GM12891 (cell line): ENCODE measurements around the gene ST6GALNAC6.
A peak's percentile ranks its signal among the peaks of the same experiment; 100 is the strongest.

Experiments
- DNase-seq: peaks from one replicate; pipeline ENCODE4 v3.0.0; 2011; ENCODE audit warnings: low spot score; ENCODE audit not compliant: insufficient read length
- FAIRE-seq: peaks from 2 replicates; lab custom pipeline; 2011; peaks lifted over from hg19 to GRCh38; lab: Jason Lieb, UNC
- PAX5 ChIP-seq: IDR thresholded peaks from 2 replicates; pipeline ENCODE4 v1.6.1; 2011; ENCODE audit warnings: low read length, moderate library complexity, mild to moderate bottlenecking; ENCODE audit not compliant: insufficient read depth, severe bottlenecking
- POLR2A ChIP-seq: IDR thresholded peaks from 2 replicates; pipeline ENCODE4 v1.6.1; 2011; ENCODE audit warnings: low read depth, low read length, control low read depth
- POLR2AphosphoS5 ChIP-seq: IDR thresholded peaks from 2 replicates; pipeline ENCODE4 v1.6.1; 2011; ENCODE audit warnings: low read depth, low read length, control low read depth
- POU2F2 ChIP-seq: IDR thresholded peaks from 2 replicates; pipeline ENCODE4 v1.6.1; 2011; ENCODE audit warnings: low read depth, mild to moderate bottlenecking, control low read depth, low read length, moderate library complexity
- SPI1 ChIP-seq: IDR thresholded peaks from 2 replicates; pipeline ENCODE4 v1.6.1; 2011; ENCODE audit warnings: low read depth, low read length, control low read depth
- TAF1 ChIP-seq: IDR thresholded peaks from 2 replicates; pipeline ENCODE4 v1.6.1; 2011; ENCODE audit warnings: low read depth, low read length, control low read depth

The ST6GALNAC6 gene

GRCh38 chr9:127907867-127908659 is 8.7 kb upstream of the ST6GALNAC6 start:
- TF ChIP-seq SPI1 = no peak
- no peak for TF ChIP-seq POLR2A
- FAIRE-seq (no peak), DNase-seq (no peak)

DNA sequence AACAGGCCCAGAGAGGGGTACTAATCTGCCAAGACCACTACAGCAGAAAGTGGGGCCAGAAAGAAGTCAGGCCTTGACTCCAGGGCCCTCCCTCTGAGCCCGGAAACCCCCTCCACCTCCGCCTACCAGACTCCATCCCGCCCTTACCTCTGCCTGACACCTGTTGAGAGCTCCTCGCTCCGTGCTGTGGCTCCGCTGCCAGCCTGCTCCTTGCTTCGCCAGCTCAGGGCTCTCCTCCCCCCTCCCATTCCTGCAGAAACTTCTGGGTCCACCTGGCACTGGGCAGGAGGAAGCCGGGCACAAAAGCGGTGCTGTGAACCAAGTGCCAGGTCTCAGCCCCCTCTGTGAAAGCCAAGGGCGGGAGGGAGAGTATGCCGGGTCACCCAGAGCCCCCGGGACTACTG is 6.4 kb upstream of the ST6GALNAC6 start:
- FAIRE-seq (peak; percentile 92), DNase-seq (no peak)
- TF ChIP-seq POLR2AphosphoS5 = 0 out of 2 replicates have a peak, but pooled peaks have one; percentile 19
- no peak for TF ChIP-seq PAX5

- no peak for FAIRE-seq
- TF ChIP-seq SPI1 (peak; percentile 45; the same call in 1 of the 2 replicates), PAX5 (no peak), POU2F2 (peak; percentile 48; the same call in 1 of the 2 replicates), POLR2AphosphoS5 (no peak)
- DNase-seq = no peak
Measured at GRCh38 chr9:127905004-127905728, 5.8 kb upstream of the ST6GALNAC6 start.

DNA sequence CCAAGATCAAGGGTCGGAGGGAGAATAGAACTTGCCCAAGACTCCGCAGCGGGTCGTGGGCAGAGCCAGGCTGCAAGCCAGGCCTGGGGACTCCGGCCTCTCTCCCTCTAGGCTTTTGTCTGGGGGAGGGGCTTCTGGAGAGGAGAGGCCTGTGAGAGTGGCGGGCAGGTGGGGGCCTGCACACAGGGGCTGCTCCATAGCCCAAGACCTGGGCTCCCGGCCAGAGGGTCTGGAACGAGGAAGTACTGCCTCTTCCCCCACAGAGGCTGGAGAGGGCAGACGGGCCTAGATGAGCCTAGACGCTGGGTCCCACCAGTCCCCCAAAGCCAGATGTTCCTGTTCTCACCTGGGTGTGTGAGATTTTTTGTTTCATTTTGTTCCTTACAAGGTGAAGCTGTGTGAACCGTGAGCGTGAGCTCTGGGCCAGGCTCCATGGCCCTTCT is 5.2 kb upstream of the ST6GALNAC6 start:
- no peak for TF ChIP-seq PAX5
- TF ChIP-seq POLR2A = no peak
- no peak for TF ChIP-seq TAF1
- no peak for TF ChIP-seq POLR2AphosphoS5
- TF ChIP-seq SPI1 = no peak
- no peak for TF ChIP-seq POU2F2
- DNase-seq (no peak), FAIRE-seq (no peak)

- TF ChIP-seq PAX5 (no peak), SPI1 (no peak), POU2F2 (no peak), POLR2AphosphoS5 (peak; percentile 32; the same call in 1 of the 2 replicates), POLR2A (0 out of 2 replicates have a peak, but pooled peaks have one; percentile 24)
- DNase-seq = peak; percentile 42
- peak; percentile 84 for FAIRE-seq
Measured at GRCh38 chr9:127903557-127904475, 4.4 kb upstream of the ST6GALNAC6 start.

DNA sequence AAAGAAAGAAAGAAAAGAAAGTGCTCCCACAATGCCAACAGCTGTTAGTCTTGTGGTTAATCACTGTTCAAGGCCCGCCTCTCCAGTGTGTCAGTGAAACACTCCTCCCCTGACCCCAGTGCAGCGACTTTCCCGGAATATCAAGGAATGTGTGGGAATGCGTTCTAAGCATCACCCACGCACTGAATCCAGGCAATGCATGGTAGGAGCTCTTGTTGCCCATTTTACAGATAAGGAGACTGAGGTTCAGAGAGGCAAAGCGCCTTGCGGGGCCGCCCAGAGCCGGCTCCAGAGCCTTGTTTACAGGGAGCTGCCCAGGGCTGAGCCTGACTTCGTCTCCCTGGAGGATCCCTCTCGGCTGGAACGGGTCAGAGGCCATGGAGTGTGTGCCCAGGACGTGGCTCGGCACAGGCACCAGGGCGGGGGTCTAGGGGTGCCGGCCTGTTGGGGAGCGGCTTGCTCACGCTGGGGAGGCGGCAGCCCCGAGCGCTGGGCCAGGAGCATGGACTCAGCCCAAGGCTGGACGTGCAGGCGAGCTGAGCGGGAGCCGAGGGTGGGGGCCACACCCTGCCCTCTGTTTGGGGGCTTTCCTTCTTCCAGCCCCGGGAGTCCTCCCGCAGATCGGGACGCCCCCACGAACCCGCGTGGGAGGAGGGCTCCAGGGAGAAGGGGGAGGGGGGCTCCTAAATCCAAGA is 823 bp downstream of the ST6GALNAC6 start:
- FAIRE-seq (no peak), DNase-seq (no peak)

GRCh38 chr9:127897193-127897692 is 2.2 kb downstream of the ST6GALNAC6 start:
- FAIRE-seq (no peak), DNase-seq (peak; percentile 65)
- TF ChIP-seq PAX5 = no peak
- TF ChIP-seq TAF1 = no peak
- peak; percentile 22; the same call in 1 of the 2 replicates for TF ChIP-seq SPI1

More for the DNA sequence above, 823 bp downstream of the ST6GALNAC6 start:
- no peak for TF ChIP-seq POU2F2
- TF ChIP-seq TAF1 = no peak
- TF ChIP-seq POLR2AphosphoS5 = no peak
- no peak for TF ChIP-seq PAX5
- no peak for TF ChIP-seq POLR2A
- TF ChIP-seq SPI1 = no peak

DNA sequence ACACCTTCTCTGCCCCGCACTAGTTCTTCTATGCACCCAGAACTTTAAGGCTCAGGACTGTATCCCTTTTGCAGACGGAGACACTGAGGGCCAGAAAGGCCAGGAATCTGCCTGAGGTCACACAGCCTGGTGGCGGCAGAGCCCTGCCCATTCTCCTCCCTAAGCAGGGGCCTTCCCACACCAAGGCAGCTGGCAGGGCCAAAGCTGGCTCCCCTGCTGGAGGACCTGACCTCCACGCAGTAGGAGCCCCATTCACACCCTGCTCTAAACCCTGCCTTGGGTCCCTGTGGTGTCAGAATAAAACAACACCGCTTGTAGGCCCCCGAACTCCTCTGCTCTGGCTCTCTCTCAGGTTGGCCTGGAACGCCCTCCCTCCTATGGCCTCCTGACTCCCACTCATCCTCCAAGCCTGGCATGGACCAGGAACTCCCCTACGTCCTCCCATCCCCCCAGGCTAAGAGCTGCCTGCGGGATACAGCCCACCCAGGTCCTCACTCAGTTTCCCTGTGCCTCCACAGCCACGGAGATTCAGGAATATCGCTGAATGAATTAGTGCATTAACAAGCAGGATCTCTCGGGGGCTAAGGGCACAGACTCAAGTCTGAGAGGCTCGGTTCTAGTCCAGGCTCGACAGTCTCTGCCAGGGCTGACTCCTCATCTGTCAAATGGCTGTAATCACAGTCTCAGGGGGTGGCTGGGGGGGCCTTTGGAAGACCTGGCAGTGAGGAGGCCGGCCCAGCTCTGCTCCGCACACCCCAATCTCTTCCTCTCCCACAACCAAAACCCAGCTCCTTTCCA is 2.8 kb downstream of the ST6GALNAC6 start:
- no peak for FAIRE-seq
- DNase-seq = no peak
- no peak for TF ChIP-seq PAX5
- no peak for TF ChIP-seq POLR2A
- TF ChIP-seq SPI1 = no peak
- no peak for TF ChIP-seq POU2F2
- no peak for TF ChIP-seq TAF1
- TF ChIP-seq POLR2AphosphoS5 = no peak

GRCh38 chr9:127895811-127896210 is 3.6 kb downstream of the ST6GALNAC6 start:
- no peak for DNase-seq
- no peak for FAIRE-seq

More at GRCh38 chr9:127895811-127896210, 3.6 kb downstream of the ST6GALNAC6 start:
- TF ChIP-seq TAF1 (no peak), SPI1 (no peak), POLR2AphosphoS5 (no peak), PAX5 (no peak), POLR2A (no peak), POU2F2 (no peak)
